Measurements from ENCODE around the gene ACRV1. TPM values are rescaled to one million over a fixed set of nuclear protein-coding genes. Genes with fewer than 3 reads are reported as not detected.

The ACRV1 gene
- total RNA-seq, 3 donors from 2014 or later (not counting 1 experiment from before 2014, with no cell fraction given) = not detected

DNA sequence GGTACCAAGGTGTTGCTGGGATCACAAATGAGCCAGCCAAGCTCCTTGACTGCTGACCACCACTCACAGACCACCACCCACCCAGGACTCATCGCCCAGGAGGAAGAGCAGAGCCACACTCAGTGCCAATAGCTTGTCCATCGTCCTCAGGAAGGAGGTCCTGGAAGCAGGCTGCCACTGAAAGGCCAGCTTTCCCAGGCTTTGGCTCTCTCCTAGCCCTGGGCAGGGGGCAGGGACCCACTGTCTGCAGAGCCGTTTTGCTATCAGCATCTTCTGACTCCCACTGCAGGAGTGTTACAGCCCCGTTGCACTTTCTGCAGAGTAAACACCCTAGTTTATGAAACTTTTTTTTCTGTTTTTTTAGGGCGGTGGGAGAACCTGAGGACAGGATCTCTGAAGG lies 12.2 kb upstream of the ACRV1 start:
- Mint-ChIP-seq H3K27ac (no peak overlapping the region), H3K36me3 (no peaks in the 10 kb centered on the region), H3K27me3 (ENCODE audit: low read depth in 2 of 2) (peaks cover 2 to 6% of the 10 kb centered on the region in 2 donors), H3K4me1 (no peaks in the 10 kb centered on the region), H3K9me3 (no peaks in the 10 kb centered on the region), H3K4me3 (no peak overlapping the region)
- Histone ChIP-seq H3K27me3 (ENCODE audit: control insufficient read depth, insufficient read depth, low read length) (no peaks in the 10 kb centered on the region), H3K4me1 (ENCODE audit: control insufficient read depth, insufficient read depth, low read length) (no peaks in the 10 kb centered on the region), H3K9me3 (ENCODE audit: control insufficient read depth, insufficient read depth, low read length) (no peaks in the 10 kb centered on the region), H3K4me3 (ENCODE audit: low read length) (no peak overlapping the region), H3K36me3 (ENCODE audit: control insufficient read depth, insufficient read depth, low read length) (no peaks in the 10 kb centered on the region), H3K27ac (ENCODE audit: low read length) (no peak overlapping the region)
- DNase-seq = no peak
- ATAC-seq = peak in 1 of 3 donors; percentile 15
- 81% methylated on average over 4 of the region's 5 CpGs for WGBS (ENCODE audit: insufficient coverage)
- intact Hi-C loops (cut with micrococcal nuclease) = no loop called here
- TF ChIP-seq, protein P1, sequence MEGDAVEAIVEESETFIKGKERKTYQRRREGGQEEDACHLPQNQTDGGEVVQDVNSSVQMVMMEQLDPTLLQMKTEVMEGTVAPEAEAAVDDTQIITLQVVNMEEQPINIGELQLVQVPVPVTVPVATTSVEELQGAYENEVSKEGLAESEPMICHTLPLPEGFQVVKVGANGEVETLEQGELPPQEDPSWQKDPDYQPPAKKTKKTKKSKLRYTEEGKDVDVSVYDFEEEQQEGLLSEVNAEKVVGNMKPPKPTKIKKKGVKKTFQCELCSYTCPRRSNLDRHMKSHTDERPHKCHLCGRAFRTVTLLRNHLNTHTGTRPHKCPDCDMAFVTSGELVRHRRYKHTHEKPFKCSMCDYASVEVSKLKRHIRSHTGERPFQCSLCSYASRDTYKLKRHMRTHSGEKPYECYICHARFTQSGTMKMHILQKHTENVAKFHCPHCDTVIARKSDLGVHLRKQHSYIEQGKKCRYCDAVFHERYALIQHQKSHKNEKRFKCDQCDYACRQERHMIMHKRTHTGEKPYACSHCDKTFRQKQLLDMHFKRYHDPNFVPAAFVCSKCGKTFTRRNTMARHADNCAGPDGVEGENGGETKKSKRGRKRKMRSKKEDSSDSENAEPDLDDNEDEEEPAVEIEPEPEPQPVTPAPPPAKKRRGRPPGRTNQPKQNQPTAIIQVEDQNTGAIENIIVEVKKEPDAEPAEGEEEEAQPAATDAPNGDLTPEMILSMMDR (IDR thresholded peaks at IDR 0.05) = no peak

DNA sequence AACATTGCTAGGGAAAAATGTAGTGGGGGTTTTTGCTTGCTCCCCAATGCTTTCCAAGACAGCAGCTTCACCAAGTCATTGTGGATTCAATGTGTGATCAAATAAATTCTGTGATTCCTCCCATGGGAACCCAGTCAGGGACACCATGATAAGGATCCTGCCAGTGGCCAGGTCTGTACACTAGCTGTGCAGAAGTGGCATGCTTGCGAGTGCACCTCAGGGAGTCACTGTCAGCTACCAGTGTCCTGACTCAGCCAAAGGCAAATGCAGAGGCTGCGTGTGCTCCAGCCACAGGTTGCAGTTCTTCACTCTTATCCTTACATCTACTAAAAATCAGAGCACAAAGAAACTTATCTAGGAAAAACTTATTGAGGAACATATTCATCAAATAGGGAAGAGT lies 9.4 kb upstream of the ACRV1 start:
- Histone ChIP-seq H3K27ac (ENCODE audit: low read length) (no peak overlapping the region), H3K27me3 (ENCODE audit: control insufficient read depth, insufficient read depth, low read length) (no peaks in the 10 kb centered on the region), H3K4me1 (ENCODE audit: control insufficient read depth, insufficient read depth, low read length) (no peaks in the 10 kb centered on the region), H3K9me3 (ENCODE audit: control insufficient read depth, insufficient read depth, low read length) (no peaks in the 10 kb centered on the region), H3K4me3 (ENCODE audit: low read length) (no peak overlapping the region), H3K36me3 (ENCODE audit: control insufficient read depth, insufficient read depth, low read length) (no peaks in the 10 kb centered on the region)
- TF ChIP-seq, protein P1 (IDR thresholded peaks at IDR 0.05) = no peak
- no peaks in the 10 kb centered on the region for H3K9me3 Mint-ChIP-seq
- ATAC-seq (no peak), DNase-seq (no peak)
- no peak overlapping the region for H3K27ac Mint-ChIP-seq
- no peak overlapping the region for H3K4me3 Mint-ChIP-seq
- H3K27me3 Mint-ChIP-seq (ENCODE audit: low read depth in 2 of 2) = peaks cover 2 to 4% of the 10 kb centered on the region in 2 donors
- no peaks in the 10 kb centered on the region for H3K36me3 Mint-ChIP-seq
- H3K4me1 Mint-ChIP-seq = no peaks in the 10 kb centered on the region
- 87% methylated on average over 2 of the region's 2 CpGs for WGBS (ENCODE audit: insufficient coverage)
- intact Hi-C loops (cut with micrococcal nuclease) = no loop called here

DNA sequence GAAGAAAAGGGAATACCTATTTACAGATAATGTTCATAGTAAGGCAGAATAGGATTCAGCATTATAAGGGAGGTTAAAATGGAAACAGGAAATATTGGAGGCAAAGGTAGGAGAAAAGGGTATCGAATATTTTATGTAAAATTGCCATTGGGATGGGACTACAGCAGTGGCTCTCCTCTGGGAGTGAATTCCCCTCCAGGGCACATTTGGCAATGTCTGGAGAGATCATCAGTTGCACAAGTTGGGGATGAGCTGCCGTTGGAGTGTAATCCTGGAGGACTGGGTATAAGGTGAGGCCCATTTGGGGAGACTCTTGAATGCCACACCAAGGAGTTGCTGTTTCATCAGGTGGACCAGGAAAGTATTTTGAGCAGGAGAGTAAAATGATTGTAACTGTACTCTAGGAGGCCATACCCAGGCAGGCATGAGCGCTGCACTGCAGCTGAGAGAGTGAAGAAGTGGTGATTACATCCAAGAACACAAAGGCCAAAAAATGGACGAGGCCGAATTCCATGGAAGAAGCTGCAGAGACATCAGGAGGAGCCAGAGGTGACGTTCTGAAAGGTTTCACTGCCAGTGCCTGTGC lies 8.7 kb upstream of the ACRV1 start:
- Mint-ChIP-seq H3K36me3 (no peaks in the 10 kb centered on the region), H3K4me3 (no peak overlapping the region), H3K9me3 (no peaks in the 10 kb centered on the region), H3K27ac (no peak overlapping the region), H3K4me1 (no peaks in the 10 kb centered on the region), H3K27me3 (ENCODE audit: low read depth in 2 of 2) (peaks cover 0 to 2% of the 10 kb centered on the region in 2 donors)
- no peak overlapping the region for H3K4me3 ChIP-seq (ENCODE audit: low read length)
- intact Hi-C loops (cut with micrococcal nuclease) = no loop called here
- TF ChIP-seq, protein P1 (IDR thresholded peaks at IDR 0.05) = no peak
- ATAC-seq (no peak), DNase-seq (no peak)
- WGBS (ENCODE audit: insufficient coverage) = 87% methylated on average over 6 of the region's 6 CpGs
- H3K27me3 ChIP-seq (ENCODE audit: control insufficient read depth, insufficient read depth, low read length) = no peaks in the 10 kb centered on the region
- H3K9me3 ChIP-seq (ENCODE audit: control insufficient read depth, insufficient read depth, low read length) = no peaks in the 10 kb centered on the region
- no peak overlapping the region for H3K27ac ChIP-seq (ENCODE audit: low read length)
- no peaks in the 10 kb centered on the region for H3K4me1 ChIP-seq (ENCODE audit: control insufficient read depth, insufficient read depth, low read length)
- no peaks in the 10 kb centered on the region for H3K36me3 ChIP-seq (ENCODE audit: control insufficient read depth, insufficient read depth, low read length)

DNA sequence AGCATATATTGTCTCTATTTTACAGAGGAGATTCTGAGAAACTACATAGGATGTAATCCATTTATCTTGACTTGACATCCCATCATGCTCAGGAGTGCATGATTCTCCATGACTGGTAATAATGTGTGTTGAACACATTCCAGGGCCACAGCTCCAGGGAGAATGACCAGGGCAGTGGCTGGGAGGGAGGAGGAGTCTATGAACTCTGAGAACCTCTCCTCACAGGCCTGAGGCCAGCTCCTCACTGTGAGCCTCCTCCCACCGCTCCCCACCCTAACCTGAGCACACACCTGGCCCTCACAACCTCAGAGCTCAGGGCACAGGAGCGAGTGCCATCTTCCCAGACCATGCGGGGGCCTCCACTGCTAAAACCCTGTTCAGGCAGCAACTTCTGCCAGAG lies 8.0 kb upstream of the ACRV1 start:
- ATAC-seq (no peak), DNase-seq (no peak)
- Mint-ChIP-seq H3K36me3 (no peaks in the 10 kb centered on the region), H3K4me3 (no peak overlapping the region), H3K9me3 (no peaks in the 10 kb centered on the region), H3K27ac (no peak overlapping the region), H3K27me3 (ENCODE audit: low read depth in 2 of 2) (peaks cover 0 to 1% of the 10 kb centered on the region in 2 donors), H3K4me1 (no peaks in the 10 kb centered on the region)
- intact Hi-C loops (cut with micrococcal nuclease) = no loop called here
- H3K9me3 ChIP-seq (ENCODE audit: control insufficient read depth, insufficient read depth, low read length) = no peaks in the 10 kb centered on the region
- H3K4me3 ChIP-seq (ENCODE audit: low read length) = no peak overlapping the region
- no peaks in the 10 kb centered on the region for H3K4me1 ChIP-seq (ENCODE audit: control insufficient read depth, insufficient read depth, low read length)
- H3K27ac ChIP-seq (ENCODE audit: low read length) = no peak overlapping the region
- 94% methylated on average over 3 of the region's 3 CpGs for WGBS (ENCODE audit: insufficient coverage)
- TF ChIP-seq, protein P1 (IDR thresholded peaks at IDR 0.05) = no peak
- no peaks in the 10 kb centered on the region for H3K27me3 ChIP-seq (ENCODE audit: control insufficient read depth, insufficient read depth, low read length)
- no peaks in the 10 kb centered on the region for H3K36me3 ChIP-seq (ENCODE audit: control insufficient read depth, insufficient read depth, low read length)

All from natural killer cell (primary cell).